ENCODE results near the gene SORBS1.

DNA sequence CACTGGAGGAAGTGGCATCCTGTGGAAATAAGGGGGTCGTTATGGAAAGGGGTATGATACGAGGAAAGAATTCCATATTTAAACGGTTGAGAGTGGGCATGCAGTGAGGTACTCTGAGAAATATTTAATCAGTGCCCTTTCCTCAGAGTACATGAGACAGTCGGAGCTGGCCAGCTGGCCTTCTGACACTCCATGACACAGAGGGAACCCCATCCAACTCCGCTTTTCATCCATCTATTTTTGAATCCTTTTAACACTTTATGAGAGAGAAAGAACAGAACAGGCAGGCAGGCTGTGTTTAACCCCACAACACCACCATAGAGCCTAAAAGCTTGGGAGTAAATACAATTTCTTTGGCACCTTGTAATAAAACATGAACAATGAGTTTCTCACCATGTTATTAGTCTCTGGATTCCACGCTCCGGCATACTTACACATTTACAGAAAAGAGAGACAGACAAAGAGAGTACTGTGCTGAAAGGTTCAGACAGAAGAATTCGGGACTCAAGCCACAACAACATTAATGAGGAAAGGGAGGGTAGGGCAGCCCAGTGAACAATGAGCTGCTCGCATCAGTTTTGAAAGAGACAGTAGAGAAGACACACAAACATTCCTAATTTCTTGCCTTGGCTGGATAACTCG is 146.2 kb downstream of the SORBS1 start:
- TF ChIP-seq, protein P1, sequence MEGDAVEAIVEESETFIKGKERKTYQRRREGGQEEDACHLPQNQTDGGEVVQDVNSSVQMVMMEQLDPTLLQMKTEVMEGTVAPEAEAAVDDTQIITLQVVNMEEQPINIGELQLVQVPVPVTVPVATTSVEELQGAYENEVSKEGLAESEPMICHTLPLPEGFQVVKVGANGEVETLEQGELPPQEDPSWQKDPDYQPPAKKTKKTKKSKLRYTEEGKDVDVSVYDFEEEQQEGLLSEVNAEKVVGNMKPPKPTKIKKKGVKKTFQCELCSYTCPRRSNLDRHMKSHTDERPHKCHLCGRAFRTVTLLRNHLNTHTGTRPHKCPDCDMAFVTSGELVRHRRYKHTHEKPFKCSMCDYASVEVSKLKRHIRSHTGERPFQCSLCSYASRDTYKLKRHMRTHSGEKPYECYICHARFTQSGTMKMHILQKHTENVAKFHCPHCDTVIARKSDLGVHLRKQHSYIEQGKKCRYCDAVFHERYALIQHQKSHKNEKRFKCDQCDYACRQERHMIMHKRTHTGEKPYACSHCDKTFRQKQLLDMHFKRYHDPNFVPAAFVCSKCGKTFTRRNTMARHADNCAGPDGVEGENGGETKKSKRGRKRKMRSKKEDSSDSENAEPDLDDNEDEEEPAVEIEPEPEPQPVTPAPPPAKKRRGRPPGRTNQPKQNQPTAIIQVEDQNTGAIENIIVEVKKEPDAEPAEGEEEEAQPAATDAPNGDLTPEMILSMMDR (IDR thresholded peaks at IDR 0.05): no peak
- no peak for TF ChIP-seq EZH2 (IDR thresholded peaks at IDR 0.05; ENCODE audit: borderline replicate concordance, insufficient read depth, low read depth, low read length, poor library complexity, severe bottlenecking)
